Measurements from ENCODE around the gene OGDH.
A peak's percentile ranks its signal among the peaks of the same experiment; 100 is the strongest.
"Not testable (repeated sequence)": the region's sequence is repeated elsewhere in the genome, so short reads cannot be mapped to it uniquely, and the experiment has no call there.

OGDH gene

GRCh38 chr7:44580945-44581878 is 25.2 kb upstream of the OGDH start:
- DNase-seq: no peak

GRCh38 chr7:44581879-44582603 is 24.4 kb upstream of the OGDH start, which contains the start of gene TMED4:
Gene TMED4 (minus strand): TSS chr7:44582231. CDS start chr7:44582206, 25 bp downstream.
- DNase-seq: peak; percentile 96 to 98

GRCh38 chr7:44583146-44583865 is 23.1 kb upstream of the OGDH start:
- no peak for DNase-seq

- no peak for DNase-seq
Measured at GRCh38 chr7:44587843-44588711, 18.4 kb upstream of the OGDH start.

- no peak for DNase-seq
Measured at GRCh38 chr7:44590910-44591309, 15.5 kb upstream of the OGDH start.

- no peak for DNase-seq
Measured at GRCh38 chr7:44595934-44596635, 10.3 kb upstream of the OGDH start.

- not testable (repeated sequence) for DNase-seq
Measured at GRCh38 chr7:44597181-44597580, 9.2 kb upstream of the OGDH start.

- DNase-seq: no peak
Measured at GRCh38 chr7:44599222-44599621, 7.2 kb upstream of the OGDH start.

GRCh38 chr7:44602576-44602910 is 3.9 kb upstream of the OGDH start:
- DNase-seq: no peak

GRCh38 chr7:44603193-44603592 is 3.2 kb upstream of the OGDH start:
- DNase-seq: no peak

- no peak for DNase-seq
Measured at GRCh38 chr7:44604941-44605340, 1.5 kb upstream of the OGDH start.

- no peak for DNase-seq
Measured at GRCh38 chr7:44607141-44608068, 978 bp downstream of the OGDH start.

GRCh38 chr7:44608916-44609648 is 2.7 kb downstream of the OGDH start:
- no peak for DNase-seq

- DNase-seq: no peak
Measured at GRCh38 chr7:44609829-44610228, 3.4 kb downstream of the OGDH start.

- no peak for DNase-seq
Measured at GRCh38 chr7:44615149-44615611, 8.8 kb downstream of the OGDH start.

GRCh38 chr7:44615793-44616192 is 9.4 kb downstream of the OGDH start:
- no peak for DNase-seq

GRCh38 chr7:44616545-44616944 is 10.1 kb downstream of the OGDH start:
- no peak for DNase-seq

GRCh38 chr7:44617225-44617890 is 10.9 kb downstream of the OGDH start:
- no peak for DNase-seq

- DNase-seq: no peak
Measured at GRCh38 chr7:44618045-44618444, 11.6 kb downstream of the OGDH start.
